Esophagus squamous epithelium (tissue), 5 donors: Measurements from ENCODE around the gene ZNF217. TPM values are rescaled to one million over a fixed set of nuclear protein-coding genes. Genes with fewer than 3 reads are reported as not detected.
"Not testable (repeated sequence)": the region's sequence is repeated elsewhere in the genome, so short reads cannot be mapped to it uniquely, and the experiment has no call there.

Experiments used
- DNase-seq: peaks from one replicate; lab custom pipeline; 2025; lab: John Stamatoyannopoulos, UW
- H3K27ac ChIP-seq, 4 donors: fragments of 200-600 bp; sonication (generic); one replicate each; pipeline ENCODE4 v1.5.1; 2016 to 2019; ENCODE audit warnings: mild to moderate bottlenecking in 1 of 4
- H3K27me3 ChIP-seq, 4 donors: fragments of 200-600 bp; sonication (generic); 1 replicate in 3 of 4; 2 replicates in 1 of 4; pipeline versions ENCODE4 v1.5.1 to v1.6.0; 2017 to 2021; ENCODE audit warnings: antibody characterized with exemption in 1 of 4
- H3K36me3 ChIP-seq, 3 donors: fragments of 200-600 bp; sonication (generic); one replicate each; pipeline ENCODE4 v1.5.1; 2016 to 2019
- H3K4me1 ChIP-seq, 3 donors: fragments of 200-600 bp; sonication (generic); one replicate each; pipeline ENCODE4 v1.5.1; 2017 to 2019
- H3K4me3 ChIP-seq, 4 donors: fragments of 200-600 bp; sonication (generic); 1 replicate in 3 of 4; 2 replicates in 1 of 4; pipeline ENCODE4 v1.5.1; 2016 to 2019; ENCODE audit warnings: mild to moderate bottlenecking in 2 of 4, moderate library complexity in 1 of 4
- H3K9me3 ChIP-seq, 3 donors: fragments of 200-600 bp; sonication (generic); one replicate each; pipeline ENCODE4 v1.5.1; 2016 to 2019
- CTCF ChIP-seq, 6 experiments: fragments of 450-650 bp in 4 of 6; fragments of 200-600 bp in 2 of 6; sonication (generic) in 2 of 6; IDR thresholded peaks; one replicate each; pipeline ENCODE4 v1.5.1; 2016 to 2019; ENCODE audit warnings: antibody characterized with exemption in 6 of 6, mild to moderate bottlenecking in 4 of 6, moderate library complexity in 4 of 6
- POLR2A ChIP-seq, 4 donors: fragments of 450-650 bp; IDR thresholded peaks; one replicate each; pipeline ENCODE4 v1.6.1; 2017; ENCODE audit warnings: antibody characterized with exemption in 4 of 4, mild to moderate bottlenecking in 4 of 4, moderate library complexity in 3 of 4
- WGBS, 2 donors: methylation state at CpG; one replicate each; pipeline ENCODE4 v1.1.5; 2018; 5-methylcytosine and 5-hydroxymethylcytosine counted together
- intact Hi-C: fragments of 100-400 bp; cut with DNase I; formaldehyde crosslinking; loops from one replicate; pipeline ENCODE4 v1.15.0; 2022
- total RNA-seq, 4 donors: library from RNA; depleted of rRNA; stranded (reverse); fragments of >200 nt; gene quantifications; one replicate each; pipeline ENCODE4 v1.1.0, GENCODE V29; 2016
- donor health status: DM: yes; HTN: yes; CAD: no.

Gene ZNF217
- total RNA-seq, 4 donors from 2014 or later = 20.7 to 27.5 (median 22.2) TPM

DNA sequence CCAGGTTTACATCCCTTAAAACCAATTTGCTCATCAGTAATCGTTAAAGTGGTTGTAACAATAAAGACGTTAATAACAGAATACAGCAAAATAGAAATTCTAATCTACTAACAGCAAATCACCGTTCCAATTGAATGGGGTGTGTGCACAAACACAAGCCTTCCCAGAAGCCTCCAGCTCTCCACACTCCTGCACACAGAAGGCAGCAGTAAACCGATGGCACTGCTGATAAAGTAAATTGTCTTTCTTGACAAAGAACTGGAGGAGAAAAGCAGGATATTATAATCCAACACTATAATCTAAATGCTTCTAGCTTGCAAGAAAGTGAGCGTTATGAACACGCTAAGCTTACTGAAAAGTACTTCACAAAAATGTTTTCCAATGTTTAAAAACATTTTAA is 7.0 kb downstream of the ZNF217 start:
- Histone ChIP-seq H3K4me1 (peaks cover 13 to 98% (median 54%) of the 10 kb centered on the region in 3 donors), H3K27ac (peak overlapping the region in 3 of 4 donors; percentile 39 to 81 (median 60)), H3K36me3 (peaks cover 5 to 12% (median 11%) of the 10 kb centered on the region in 3 donors), H3K9me3 (no peaks in the 10 kb centered on the region), H3K27me3 (no peaks in the 10 kb centered on the region), H3K4me3 (no peak overlapping the region)
- no peak for DNase-seq
- WGBS, 2 donors = 32 to 37% methylated on average over 6 of the region's 6 CpGs
- TF ChIP-seq POLR2A (IDR thresholded peaks at IDR 0.05) (no peak), CTCF (IDR thresholded peaks at IDR 0.05) (no peak)
- intact Hi-C loops = no loop called here

DNA sequence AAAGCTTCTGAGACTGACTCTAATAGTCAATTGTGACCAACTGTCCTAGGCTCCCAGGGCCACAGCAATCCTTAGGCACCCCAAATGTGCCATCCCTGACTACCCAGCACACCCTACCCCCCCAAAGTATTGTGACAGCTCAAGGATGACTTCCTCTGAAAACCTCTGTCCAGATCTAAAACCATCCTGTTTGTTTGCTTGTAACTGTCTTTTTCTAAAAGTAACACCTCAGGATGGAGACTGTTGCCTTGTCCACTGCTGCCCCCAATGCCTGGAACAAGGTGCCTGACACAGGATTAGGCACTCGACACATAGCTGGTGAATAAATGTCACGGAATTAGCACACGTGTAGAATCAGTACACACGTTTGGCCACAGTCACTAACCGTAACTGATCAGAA is 7.7 kb downstream of the ZNF217 start:
- Histone ChIP-seq H3K4me3 (peak overlapping the region in 1 of 4 donors; percentile 15), H3K27ac (peak overlapping the region in 3 of 4 donors; percentile 60 to 81 (median 76)), H3K4me1 (peaks cover 17 to 98% (median 60%) of the 10 kb centered on the region in 3 donors), H3K36me3 (peaks cover 10 to 19% (median 17%) of the 10 kb centered on the region in 3 donors)
- H3K9me3 ChIP-seq, intact Hi-C loops, H3K27me3 ChIP-seq, DNase-seq: not testable (repeated sequence)
- 78 to 80% methylated on average over 4 to 5 of the region's 5 CpGs for WGBS, 2 donors

GRCh38 chr20:53585004-53585569 is 8.6 kb downstream of the ZNF217 start:
- intact Hi-C loops = not testable (repeated sequence)
- 67 to 81% methylated on average over 6 of the region's 6 CpGs for WGBS, 2 donors

GRCh38 chr20:53584550-53584913 is 9.1 kb downstream of the ZNF217 start:
- H3K9me3 ChIP-seq, H3K27me3 ChIP-seq, DNase-seq, H3K4me3 ChIP-seq, intact Hi-C loops: not testable (repeated sequence)
- H3K36me3 ChIP-seq = peaks cover 10 to 31% (median 17%) of the 10 kb centered on the region in 3 donors
- H3K27ac ChIP-seq = peak overlapping the region in 3 of 4 donors; percentile 81 to 86 (median 85)
- peaks cover 28 to 98% (median 67%) of the 10 kb centered on the region in 3 donors for H3K4me1 ChIP-seq
- WGBS, 2 donors = 45 to 53% methylated on average over 3 of the region's 3 CpGs

More at GRCh38 chr20:53585004-53585569, 8.6 kb downstream of the ZNF217 start:
- not testable (repeated sequence) for DNase-seq, H3K9me3 ChIP-seq, H3K4me3 ChIP-seq, H3K27me3 ChIP-seq
- Histone ChIP-seq H3K36me3 (peaks cover 10 to 27% (median 17%) of the 10 kb centered on the region in 3 donors), H3K27ac (peak overlapping the region in 3 of 4 donors; percentile 76 to 85 (median 81)), H3K4me1 (peaks cover 23 to 98% (median 67%) of the 10 kb centered on the region in 3 donors)

GRCh38 chr20:53583660-53584549 is 9.7 kb downstream of the ZNF217 start:
- intact Hi-C loops, H3K4me3 ChIP-seq, H3K9me3 ChIP-seq, DNase-seq, H3K27me3 ChIP-seq: not testable (repeated sequence)
- H3K4me1 ChIP-seq = peaks cover 35 to 98% (median 70%) of the 10 kb centered on the region in 3 donors
- 12% methylated on average over 3 of the region's 3 CpGs for WGBS, 2 donors
- peaks cover 10 to 31% (median 17%) of the 10 kb centered on the region in 3 donors for H3K36me3 ChIP-seq
- peak overlapping the region; percentile 70 to 86 (median 83) for H3K27ac ChIP-seq

DNA sequence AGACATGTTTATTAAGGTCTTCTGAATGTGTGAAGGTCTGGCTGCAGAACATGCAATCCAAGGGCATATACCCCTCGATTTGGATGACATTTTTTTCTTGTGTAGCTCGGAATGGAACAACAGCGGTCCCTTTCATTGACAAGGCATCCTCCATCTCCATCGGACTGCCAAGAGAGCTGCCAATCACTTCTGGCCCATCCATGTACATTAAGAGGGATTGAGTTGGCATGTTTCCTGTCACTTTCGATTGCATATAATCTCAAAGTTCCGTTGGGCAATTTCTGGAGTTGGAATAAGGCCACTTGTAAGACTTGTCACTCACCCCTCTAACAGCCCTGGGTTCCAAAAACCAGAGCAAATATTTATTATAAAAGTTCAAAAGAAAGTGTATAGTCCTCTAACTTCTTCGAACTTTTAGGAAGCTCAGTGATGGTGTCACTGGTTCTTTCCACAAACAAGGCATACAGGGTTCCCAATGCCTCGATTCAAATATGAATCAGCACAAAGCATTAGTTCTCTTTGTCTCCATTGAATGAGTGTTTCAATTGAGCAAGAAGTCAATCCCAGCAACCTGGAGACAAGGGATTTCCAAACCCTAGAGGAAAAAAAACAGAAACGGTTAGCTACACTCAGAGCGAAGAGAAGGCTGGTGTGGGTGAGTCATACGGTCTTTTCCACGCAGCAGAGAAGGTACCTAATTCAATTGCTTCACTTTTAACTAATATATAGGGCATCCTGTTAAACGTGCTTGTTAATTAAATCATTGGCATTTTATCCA is 10.9 kb downstream of the ZNF217 start:
- 23 to 24% methylated on average over 9 to 13 of the region's 13 CpGs for WGBS, 2 donors
- peaks cover 10 to 35% (median 20%) of the 10 kb centered on the region in 3 donors for H3K36me3 ChIP-seq
- peak overlapping the region; percentile 70 to 86 (median 83) for H3K27ac ChIP-seq
- TF ChIP-seq POLR2A (IDR thresholded peaks at IDR 0.05) (no peak), CTCF (IDR thresholded peaks at IDR 0.05) (peak in 1 of 6 experiments; percentile 9)
- peak overlapping the region in 2 of 4 donors; percentile 2 to 26 for H3K4me3 ChIP-seq
- intact Hi-C loops = no loop called here
- peaks cover 36 to 98% (median 66%) of the 10 kb centered on the region in 3 donors for H3K4me1 ChIP-seq
- no peaks in the 10 kb centered on the region for H3K27me3 ChIP-seq
- no peaks in the 10 kb centered on the region for H3K9me3 ChIP-seq
- DNase-seq = no peak
